Chondrocyte (in vitro differentiated cells): ENCODE measurements around the gene TOE1. TPM values are rescaled to one million over a fixed set of nuclear protein-coding genes. Genes with fewer than 3 reads are reported as not detected.

Experiments used
- DNase-seq: peaks from one replicate; pipeline ENCODE4 v3.0.0; 2021; ENCODE audit warnings: mixed read lengths, low spot score
- H3K27ac Mint-ChIP-seq: one replicate; pipeline ENCODE4 v1.8.0; 2021; ENCODE audit warnings: mild to moderate bottlenecking, moderate library complexity, mixed read lengths; ENCODE audit not compliant: unreplicated experiment
- H3K27me3 Mint-ChIP-seq: 2 replicates; pipeline ENCODE4 v1.8.0; 2021; ENCODE audit warnings: low read depth, mixed read lengths
- H3K36me3 Mint-ChIP-seq: 2 replicates; pipeline ENCODE4 v1.8.0; 2021; ENCODE audit warnings: low read depth, mixed read lengths
- H3K4me1 Mint-ChIP-seq: 2 replicates; pipeline ENCODE4 v1.8.0; 2021; ENCODE audit warnings: low read depth, mild to moderate bottlenecking, mixed read lengths
- H3K4me3 Mint-ChIP-seq: one replicate; pipeline ENCODE4 v1.8.0; 2021; ENCODE audit warnings: mild to moderate bottlenecking, moderate library complexity, mixed read lengths; ENCODE audit not compliant: unreplicated experiment
- H3K9me3 Mint-ChIP-seq: 2 replicates; pipeline ENCODE4 v1.8.0; 2021; ENCODE audit warnings: low read depth, mixed read lengths
- CTCF ChIP-seq: fragments of 200-600 bp; sonication (generic); IDR thresholded peaks from 2 replicates; pipeline ENCODE4 v1.5.0; 2021; ENCODE audit warnings: antibody characterized with exemption, mild to moderate bottlenecking, moderate library complexity
- total RNA-seq: library from RNA; stranded (reverse); gene quantifications from 3 replicates; pipeline ENCODE4 v1.2.1, GENCODE V29; 2021

TOE1 gene
- total RNA-seq, 1 donor from 2014 or later, result 5.2 TPM

GRCh38 chr1:45327644-45328515 lies 12.1 kb upstream of the TOE1 start:
- no peak for DNase-seq
- Mint-ChIP-seq H3K27me3 (no peaks in the 10 kb centered on the region), H3K9me3 (no peaks in the 10 kb centered on the region), H3K27ac (no peak overlapping the region), H3K4me1 (peaks cover 6% of the 10 kb centered on the region), H3K36me3 (peaks cover 7% of the 10 kb centered on the region), H3K4me3 (peak overlapping the region; percentile 28)
- TF ChIP-seq CTCF, result no peak

- no peaks in the 10 kb centered on the region for H3K27me3 Mint-ChIP-seq
- no peaks in the 10 kb centered on the region for H3K9me3 Mint-ChIP-seq
- H3K4me3 Mint-ChIP-seq, result no peak overlapping the region
- H3K4me1 Mint-ChIP-seq, result peaks cover 6% of the 10 kb centered on the region
- H3K27ac Mint-ChIP-seq, result no peak overlapping the region
- no peak for DNase-seq
- H3K36me3 Mint-ChIP-seq, result peaks cover 7% of the 10 kb centered on the region
- TF ChIP-seq CTCF, result no peak
Measured at GRCh38 chr1:45328680-45329079, 11.3 kb upstream of the TOE1 start.

GRCh38 chr1:45329445-45329844 lies 10.5 kb upstream of the TOE1 start:
- Mint-ChIP-seq H3K4me3 (no peak overlapping the region), H3K36me3 (peaks cover 7% of the 10 kb centered on the region), H3K9me3 (no peaks in the 10 kb centered on the region), H3K27me3 (no peaks in the 10 kb centered on the region), H3K4me1 (peaks cover 6% of the 10 kb centered on the region), H3K27ac (no peak overlapping the region)
- no peak for DNase-seq
- TF ChIP-seq CTCF, result no peak

GRCh38 chr1:45331436-45332345 lies 8.3 kb upstream of the TOE1 start:
- H3K36me3 Mint-ChIP-seq, result peaks cover 7% of the 10 kb centered on the region
- no peak for DNase-seq
- no peak for TF ChIP-seq CTCF
- H3K27me3 Mint-ChIP-seq, result no peaks in the 10 kb centered on the region
- H3K4me1 Mint-ChIP-seq, result peaks cover 2% of the 10 kb centered on the region
- H3K27ac Mint-ChIP-seq, result no peak overlapping the region
- H3K9me3 Mint-ChIP-seq, result no peaks in the 10 kb centered on the region
- H3K4me3 Mint-ChIP-seq, result no peak overlapping the region

- H3K27ac Mint-ChIP-seq, result no peak overlapping the region
- H3K36me3 Mint-ChIP-seq, result peaks cover 7% of the 10 kb centered on the region
- no peak for DNase-seq
- H3K4me3 Mint-ChIP-seq, result no peak overlapping the region
- no peaks in the 10 kb centered on the region for H3K9me3 Mint-ChIP-seq
- TF ChIP-seq CTCF, result no peak
- H3K27me3 Mint-ChIP-seq, result no peaks in the 10 kb centered on the region
- no peaks in the 10 kb centered on the region for H3K4me1 Mint-ChIP-seq
Measured at GRCh38 chr1:45332346-45332720, 7.6 kb upstream of the TOE1 start.
